HepG2 (cell line): Measurements from ENCODE around the gene ACSM6. TPM values are rescaled to one million over a fixed set of nuclear protein-coding genes. Genes with fewer than 3 reads are reported as not detected.

Experiments
- ARID4A ChIP-seq: sonication (generic); formaldehyde crosslinking; IDR thresholded peaks from 2 replicates; pipeline ENCODE4 v1.5.0; 2020; ENCODE audit warnings: mild to moderate bottlenecking, missing genetic modification reagents, borderline replicate concordance
- ERF ChIP-seq: IDR thresholded peaks from 2 replicates; pipeline ENCODE4 v1.6.1; 2018; ENCODE audit warnings: missing biosample characterization, missing genetic modification reagents
- HINFP ChIP-seq: sonication (generic); formaldehyde crosslinking; IDR thresholded peaks from 2 replicates; pipeline ENCODE4 v1.4.0; 2020; ENCODE audit warnings: low read depth, mild to moderate bottlenecking, missing genetic modification reagents
- HIVEP1 ChIP-seq: sonication (generic); formaldehyde crosslinking; IDR thresholded peaks from 2 replicates; pipeline ENCODE4 v1.4.0; 2020; ENCODE audit warnings: mild to moderate bottlenecking, missing genetic modification reagents
- HOXA5 ChIP-seq: sonication (generic); formaldehyde crosslinking; IDR thresholded peaks from 2 replicates; pipeline ENCODE4 v1.4.0; 2020; ENCODE audit warnings: missing genetic modification reagents
- KAT7 ChIP-seq: IDR thresholded peaks from 2 replicates; pipeline ENCODE4 v1.6.1; 2018; ENCODE audit warnings: borderline replicate concordance, missing compliant biosample characterization
- KDM4B ChIP-seq: sonication (generic); formaldehyde crosslinking; IDR thresholded peaks from 2 replicates; pipeline ENCODE4 v1.4.0; 2020; ENCODE audit warnings: missing genetic modification reagents
- MIER2 ChIP-seq: IDR thresholded peaks from 2 replicates; pipeline ENCODE4 v1.6.1; 2016; ENCODE audit warnings: missing biosample characterization, missing genetic modification reagents
- ZBTB46 ChIP-seq: sonication (generic); formaldehyde crosslinking; IDR thresholded peaks from 2 replicates; pipeline ENCODE4 v1.4.0; 2020; ENCODE audit warnings: mild to moderate bottlenecking, missing genetic modification reagents, borderline replicate concordance
- ZNF225 ChIP-seq: sonication (generic); formaldehyde crosslinking; IDR thresholded peaks from 2 replicates; pipeline ENCODE4 v1.4.0; 2020; ENCODE audit warnings: mild to moderate bottlenecking, missing genetic modification reagents
- ZNF3 ChIP-seq: IDR thresholded peaks from 2 replicates; pipeline ENCODE4 v1.7.0; 2017; ENCODE audit warnings: inconsistent platforms
- ZNF703 ChIP-seq: sonication (generic); formaldehyde crosslinking; IDR thresholded peaks from 2 replicates; pipeline ENCODE4 v1.5.1; 2020; ENCODE audit warnings: missing genetic modification reagents, mild to moderate bottlenecking, moderate library complexity, borderline replicate concordance
- ZSCAN21 ChIP-seq: sonication (generic); formaldehyde crosslinking; IDR thresholded peaks from 2 replicates; pipeline ENCODE4 v1.8.0; 2022; ENCODE audit warnings: mild to moderate bottlenecking, missing genetic modification reagents, moderate library complexity, borderline replicate concordance
- polyA plus RNA-seq, 8 experiments: library from polyadenylated mRNA; depleted of rRNA in 3 of 8; stranded (reverse) in 7 of 8; unstranded in 1 of 8; fragments of >200 nt; fragmentation: Illumina TruSeq in 4 of 8; extraction: Trizol in 4 of 8; gene quantifications; 2 replicates each; pipeline versions ENCODE4 v1.2.1 to v1.2.3, GENCODE V29; 2011 to 2016; ENCODE audit warnings: low read depth in 4 of 8, missing spikeins in 1 of 8, mixed read lengths in 1 of 8; ENCODE audit not compliant: insufficient read depth in 1 of 8
- total RNA-seq, 5 experiments: library from RNA; depleted of rRNA; stranded (reverse); fragments of >200 nt; fragmentation: Illumina TruSeq; extraction: Trizol; gene quantifications; 2 replicates each; pipeline ENCODE4 v1.2.3, GENCODE V29; 2016; ENCODE audit warnings: low read depth in 1 of 5
- TF ChIP-seq, protein P1 (sequence below): sonication (generic); formaldehyde crosslinking; IDR thresholded peaks from 2 replicates; pipeline ENCODE4 v1.5.0; 2020; ENCODE audit warnings: missing genetic modification reagents
- TF ChIP-seq, protein P2 (sequence below): sonication (generic); formaldehyde crosslinking; IDR thresholded peaks from 2 replicates; pipeline ENCODE4 v1.4.0; 2020; ENCODE audit warnings: missing genetic modification reagents, low read depth, mild to moderate bottlenecking, borderline replicate concordance
- TF ChIP-seq, protein P3 (sequence below): sonication (generic); formaldehyde crosslinking; IDR thresholded peaks from 2 replicates; pipeline ENCODE4 v1.5.0; 2020; ENCODE audit warnings: mild to moderate bottlenecking, missing genetic modification reagents

The ACSM6 gene
- total and polyA plus RNA-seq, 2 of the 13 experiments (the other 11 are each of a cell fraction or from before 2014, with no cell fraction given) = not detected

- TF ChIP-seq ZBTB46 = no peak
- peak; percentile 31; the same call in 1 of the 2 replicates for TF ChIP-seq ARID4A (CRISPR knock-in tag)
- TF ChIP-seq ERF (CRISPR knock-in tag) = peak; percentile 81; the same call in 1 of the 2 replicates
- TF ChIP-seq KDM4B (CRISPR knock-in tag) = no peak
- TF ChIP-seq, protein P1, sequence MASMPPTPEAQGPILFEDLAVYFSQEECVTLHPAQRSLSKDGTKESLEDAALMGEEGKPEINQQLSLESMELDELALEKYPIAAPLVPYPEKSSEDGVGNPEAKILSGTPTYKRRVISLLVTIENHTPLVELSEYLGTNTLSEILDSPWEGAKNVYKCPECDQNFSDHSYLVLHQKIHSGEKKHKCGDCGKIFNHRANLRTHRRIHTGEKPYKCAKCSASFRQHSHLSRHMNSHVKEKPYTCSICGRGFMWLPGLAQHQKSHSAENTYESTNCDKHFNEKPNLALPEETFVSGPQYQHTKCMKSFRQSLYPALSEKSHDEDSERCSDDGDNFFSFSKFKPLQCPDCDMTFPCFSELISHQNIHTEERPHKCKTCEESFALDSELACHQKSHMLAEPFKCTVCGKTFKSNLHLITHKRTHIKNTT = no peak
- no peak for TF ChIP-seq KAT7 (CRISPR knock-in tag)
- 0 out of 2 replicates have a peak, but pooled peaks have one; percentile 51 for TF ChIP-seq ZSCAN21
- no peak for TF ChIP-seq ZNF703 (CRISPR knock-in tag)
- peak; percentile 57; the same call in 1 of the 2 replicates for TF ChIP-seq HIVEP1
- TF ChIP-seq MIER2 (CRISPR knock-in tag) = peak; percentile 32; the same call in 1 of the 2 replicates
- TF ChIP-seq HINFP (CRISPR knock-in tag) = no peak
- TF ChIP-seq, protein P2, sequence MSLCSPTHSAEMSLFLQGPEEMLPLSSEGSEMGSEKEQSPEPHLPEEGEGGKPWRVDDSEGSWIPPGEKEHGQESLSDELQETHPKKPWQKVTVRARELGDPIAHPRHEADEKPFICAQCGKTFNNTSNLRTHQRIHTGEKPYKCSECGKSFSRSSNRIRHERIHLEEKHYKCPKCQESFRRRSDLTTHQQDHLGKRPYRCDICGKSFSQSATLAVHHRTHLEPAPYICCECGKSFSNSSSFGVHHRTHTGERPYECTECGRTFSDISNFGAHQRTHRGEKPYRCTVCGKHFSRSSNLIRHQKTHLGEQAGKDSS = no peak
- TF ChIP-seq ZNF225 (CRISPR knock-in tag) = no peak
- 0 out of 2 replicates have a peak, but pooled peaks have one; percentile 39 for TF ChIP-seq HOXA5 (CRISPR knock-in tag)
- TF ChIP-seq, protein P3, sequence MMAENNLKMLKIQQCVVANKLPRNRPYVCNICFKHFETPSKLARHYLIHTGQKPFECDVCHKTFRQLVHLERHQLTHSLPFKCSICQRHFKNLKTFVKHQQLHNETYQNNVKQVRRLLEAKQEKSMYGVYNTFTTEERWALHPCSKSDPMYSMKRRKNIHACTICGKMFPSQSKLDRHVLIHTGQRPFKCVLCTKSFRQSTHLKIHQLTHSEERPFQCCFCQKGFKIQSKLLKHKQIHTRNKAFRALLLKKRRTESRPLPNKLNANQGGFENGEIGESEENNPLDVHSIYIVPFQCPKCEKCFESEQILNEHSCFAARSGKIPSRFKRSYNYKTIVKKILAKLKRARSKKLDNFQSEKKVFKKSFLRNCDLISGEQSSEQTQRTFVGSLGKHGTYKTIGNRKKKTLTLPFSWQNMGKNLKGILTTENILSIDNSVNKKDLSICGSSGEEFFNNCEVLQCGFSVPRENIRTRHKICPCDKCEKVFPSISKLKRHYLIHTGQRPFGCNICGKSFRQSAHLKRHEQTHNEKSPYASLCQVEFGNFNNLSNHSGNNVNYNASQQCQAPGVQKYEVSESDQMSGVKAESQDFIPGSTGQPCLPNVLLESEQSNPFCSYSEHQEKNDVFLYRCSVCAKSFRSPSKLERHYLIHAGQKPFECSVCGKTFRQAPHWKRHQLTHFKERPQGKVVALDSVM (CRISPR knock-in tag) = peak; percentile 58
- TF ChIP-seq ZNF3 (CRISPR knock-in tag) = no peak
Measured at GRCh38 chr10:95273393-95274312, 79.6 kb downstream of the ACSM6 start (continued).
